Activated CD4-positive, alpha-beta T cell treated with anti-CD3 and anti-CD28 coated beads for 48 hours (primary cell): ENCODE data around the gene AANAT.
"Not testable (repeated sequence)": the region's sequence is repeated elsewhere in the genome, so short reads cannot be mapped to it uniquely, and the experiment has no call there.

ENCODE experiments used
- DNase-seq: peaks from one replicate; pipeline ENCODE4 v3.0.0-alpha.2; 2020

The AANAT gene

GRCh38 chr17:76508472-76509063 is 41.2 kb downstream of the AANAT start:
- DNase-seq, result not testable (repeated sequence)

GRCh38 chr17:76510831-76511244 is 43.4 kb downstream of the AANAT start:
- DNase-seq, result no peak

GRCh38 chr17:76511668-76512365 is 44.4 kb downstream of the AANAT start:
- DNase-seq, result no peak

GRCh38 chr17:76512366-76513305 is 45.2 kb downstream of the AANAT start:
- DNase-seq, result no peak

GRCh38 chr17:76513306-76513692 is 45.9 kb downstream of the AANAT start:
- no peak for DNase-seq

DNA sequence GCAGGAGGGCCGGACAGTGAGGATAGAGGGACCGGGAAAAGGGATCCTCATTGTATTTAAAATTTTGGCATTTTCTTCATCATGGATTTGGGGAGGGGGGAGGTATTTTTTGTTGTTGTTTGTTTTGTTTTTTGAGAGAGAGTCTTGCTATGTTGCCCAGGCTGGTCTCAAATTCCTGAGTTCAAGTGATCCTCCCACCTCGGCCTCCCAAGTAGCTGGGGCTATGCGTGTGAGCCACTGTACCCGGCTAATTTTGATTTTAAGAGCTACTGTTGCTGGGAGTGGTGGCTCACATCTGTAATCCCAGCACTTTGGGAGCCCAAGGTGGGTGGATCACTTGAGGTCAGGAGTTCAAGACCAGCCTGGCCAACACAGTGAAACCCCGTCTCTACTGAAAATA is 47.0 kb downstream of the AANAT start:
- not testable (repeated sequence) for DNase-seq

DNA sequence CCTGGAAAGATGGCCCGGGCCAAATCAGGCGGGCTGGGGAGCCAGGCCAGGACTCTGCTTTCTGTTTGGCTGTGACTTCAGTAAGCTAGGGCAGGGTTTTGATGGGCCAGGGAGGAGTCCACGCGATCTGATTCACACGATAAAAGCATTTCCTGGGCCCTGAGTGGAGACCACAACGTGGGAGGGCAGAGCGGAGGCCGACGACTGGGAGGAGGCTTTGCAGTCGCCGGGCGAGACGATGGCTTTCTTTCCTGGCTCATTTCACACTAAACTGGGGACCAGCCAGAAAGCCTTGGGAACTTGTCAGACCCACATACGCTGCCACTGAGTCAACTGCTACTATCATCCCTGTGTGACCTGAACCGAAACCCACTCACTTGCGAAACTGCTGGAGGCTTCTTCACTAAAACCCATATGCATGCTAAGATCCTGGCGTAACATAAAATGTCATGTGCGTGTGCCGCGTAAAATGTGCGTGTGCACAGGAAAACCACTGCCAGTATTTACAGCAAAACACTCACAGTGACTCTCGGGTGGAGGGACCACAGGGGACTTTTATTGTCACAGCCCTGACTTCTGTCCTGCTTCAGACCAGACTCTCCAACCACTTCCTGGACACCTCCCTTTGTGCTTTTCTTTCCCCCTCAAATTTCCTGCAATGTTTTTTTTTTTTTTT is 48.0 kb downstream of the AANAT start:
- DNase-seq, result peak; percentile 86

DNA sequence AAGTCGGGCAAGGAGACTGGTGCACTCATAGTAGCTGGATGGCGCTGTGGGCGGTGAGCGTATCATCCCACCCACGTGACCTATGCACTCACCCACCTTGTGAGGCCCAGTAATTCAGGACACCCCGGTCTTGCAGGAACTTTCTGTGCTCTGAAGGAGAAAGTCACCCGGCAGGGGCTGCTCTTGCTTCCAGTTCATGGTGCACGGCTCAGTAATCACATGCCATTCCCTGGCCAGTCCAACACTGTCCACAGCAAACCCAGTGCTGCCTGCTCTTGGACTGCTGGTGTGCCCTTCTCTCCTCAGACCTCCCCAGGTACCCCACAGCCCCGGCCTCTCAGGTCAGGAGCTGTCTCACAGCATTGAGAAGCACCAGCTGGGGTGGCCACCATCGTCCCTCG is 50.2 kb downstream of the AANAT start:
- no peak for DNase-seq

DNA sequence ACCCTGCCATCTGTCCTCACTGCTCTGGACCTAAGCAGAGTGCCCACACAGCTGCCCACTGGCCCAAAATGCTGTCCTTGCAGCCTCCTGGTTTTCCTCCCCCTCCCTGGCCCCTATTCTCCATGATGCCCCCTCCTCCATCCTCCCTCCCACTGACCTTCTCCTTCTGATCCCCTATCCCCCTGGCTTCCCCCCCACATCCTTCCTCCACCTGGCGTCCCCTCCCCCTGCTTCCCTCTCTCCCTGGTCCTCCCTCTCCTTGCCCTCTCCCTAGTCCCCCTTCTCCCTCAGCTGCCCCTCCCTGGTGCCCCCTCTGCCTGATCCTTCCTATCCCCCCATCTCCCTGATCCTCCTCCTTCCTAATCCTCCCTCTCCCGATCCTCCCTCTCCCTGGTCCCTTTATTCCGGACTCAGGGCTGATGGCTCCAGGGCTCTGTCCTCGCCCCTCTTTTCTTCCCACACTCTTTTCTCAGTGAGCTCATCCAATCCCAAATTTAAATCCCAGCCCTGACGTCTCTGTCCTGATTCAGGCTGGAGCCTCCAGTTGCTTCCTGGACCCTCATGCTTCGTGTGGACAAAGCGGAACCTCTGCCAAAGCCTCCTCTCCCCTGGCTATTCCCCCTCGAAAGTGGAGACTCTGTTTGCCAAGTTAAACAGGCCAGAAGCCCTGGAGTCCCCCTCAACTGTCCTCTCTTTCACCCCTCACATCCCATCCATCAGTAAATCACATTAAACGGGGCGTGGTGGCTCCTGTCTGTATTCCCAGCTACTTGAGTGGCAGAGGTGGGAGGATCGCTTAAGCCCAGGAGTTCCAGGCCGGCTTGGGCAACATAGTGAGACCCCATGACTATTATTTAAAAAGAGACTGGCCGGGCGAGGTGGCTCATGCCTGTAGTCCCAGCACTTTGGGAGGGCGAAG is 51.9 kb downstream of the AANAT start:
- no peak for DNase-seq
